A549 (cell line): ENCODE measurements around the gene ASIC1.

Experiments used
- CHD2 ChIP-seq: fragments of 150-350 bp; IDR thresholded peaks from 2 replicates; pipeline ENCODE4 v1.6.1; 2014; ENCODE audit warnings: low read length; ENCODE audit not compliant: partially characterized antibody
- GATA3 ChIP-seq: IDR thresholded peaks from 2 replicates; pipeline ENCODE4 v1.6.1; 2012; ENCODE audit warnings: borderline replicate concordance
- JUN ChIP-seq, 2 experiments: fragments of >200 bp; sonication (Bioruptor Twin); formaldehyde crosslinking; IDR thresholded peaks; 2 replicates in 1 of 2; 3 replicates in 1 of 2; pipeline ENCODE4 v1.6.1; 2016 to 2017
- JUNB ChIP-seq: fragments of >200 bp; sonication (Bioruptor Twin); formaldehyde crosslinking; IDR thresholded peaks from 2 replicates; pipeline ENCODE4 v1.6.1; 2016
- POLR2A ChIP-seq: IDR thresholded peaks from 2 replicates; pipeline ENCODE4 v1.6.1; 2012; ENCODE audit warnings: mild to moderate bottlenecking, low read length
- RAD21 ChIP-seq, 2 experiments: fragments of >200 bp in 1 of 2; sonication (Bioruptor Twin) in 1 of 2; formaldehyde crosslinking in 1 of 2; IDR thresholded peaks in 1 of 2; conservative IDR thresholded peaks in 1 of 2; 2 replicates in 1 of 2; 3 replicates in 1 of 2; pipeline ENCODE4 v1.6.1; 2012 to 2018; ENCODE audit warnings: inconsistent platforms in 1 of 2
- RFX5 ChIP-seq: fragments of 450-650 bp; IDR thresholded peaks from 2 replicates; pipeline ENCODE4 v1.7.1; 2014; ENCODE audit warnings: antibody characterized with exemption, mild to moderate bottlenecking, moderate library complexity
- SREBF2 ChIP-seq: fragments of 450-650 bp; IDR thresholded peaks from 2 replicates; pipeline ENCODE4 v1.6.1; 2014; ENCODE audit warnings: mild to moderate bottlenecking, moderate library complexity
- TF ChIP-seq, protein P1 (sequence below): fragments of >200 bp; sonication (Bioruptor Twin); formaldehyde crosslinking; IDR thresholded peaks from 3 replicates; pipeline ENCODE4 v1.5.1; 2016
- TF ChIP-seq, protein P2 (sequence below): IDR thresholded peaks from 2 replicates; pipeline ENCODE4 v1.6.1; 2012
- TF ChIP-seq, protein P3 (sequence below): fragments of 450-650 bp; IDR thresholded peaks from 2 replicates; pipeline ENCODE4 v1.6.1; 2014; ENCODE audit warnings: antibody characterized with exemption
- TF ChIP-seq, protein P4 (sequence below): fragments of 200-600 bp; sonication (generic); IDR thresholded peaks from 2 replicates; pipeline ENCODE4 v1.6.1; 2016; ENCODE audit warnings: antibody characterized with exemption, mild to moderate bottlenecking, moderate library complexity
- TF ChIP-seq, protein P5 (sequence below): fragments of 250-450 bp; sonication (Bioruptor Pico); IDR thresholded peaks from 2 replicates; pipeline ENCODE4 v1.5.0; 2021; ENCODE audit warnings: mild to moderate bottlenecking, moderate library complexity, borderline replicate concordance
- TF ChIP-seq, protein P6 (sequence below): fragments of >200 bp; sonication (Bioruptor Twin); formaldehyde crosslinking; IDR thresholded peaks from 3 replicates; pipeline ENCODE4 v1.6.1; 2016

DNA sequence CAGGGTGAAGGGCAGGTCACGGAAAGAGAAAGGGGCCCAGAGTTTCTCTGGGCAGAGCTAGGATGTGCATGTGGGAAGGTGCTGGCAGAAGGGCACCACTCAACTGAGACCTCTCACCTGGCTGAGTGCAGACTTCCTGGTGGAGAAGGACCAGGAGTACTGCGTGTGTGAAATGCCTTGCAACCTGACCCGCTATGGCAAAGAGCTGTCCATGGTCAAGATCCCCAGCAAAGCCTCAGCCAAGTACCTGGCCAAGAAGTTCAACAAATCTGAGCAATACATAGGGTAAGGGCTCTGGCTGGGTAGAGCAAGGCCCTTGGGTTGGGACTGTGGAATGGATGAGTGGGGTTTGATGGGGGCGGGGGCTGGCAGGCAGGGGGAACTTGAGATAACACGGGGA is 22.4 kb downstream of the ASIC1 start:
- TF ChIP-seq SREBF2, result no peak
- no peak for TF ChIP-seq JUN (IDR thresholded peaks at IDR 0.05)
- TF ChIP-seq, protein P1, sequence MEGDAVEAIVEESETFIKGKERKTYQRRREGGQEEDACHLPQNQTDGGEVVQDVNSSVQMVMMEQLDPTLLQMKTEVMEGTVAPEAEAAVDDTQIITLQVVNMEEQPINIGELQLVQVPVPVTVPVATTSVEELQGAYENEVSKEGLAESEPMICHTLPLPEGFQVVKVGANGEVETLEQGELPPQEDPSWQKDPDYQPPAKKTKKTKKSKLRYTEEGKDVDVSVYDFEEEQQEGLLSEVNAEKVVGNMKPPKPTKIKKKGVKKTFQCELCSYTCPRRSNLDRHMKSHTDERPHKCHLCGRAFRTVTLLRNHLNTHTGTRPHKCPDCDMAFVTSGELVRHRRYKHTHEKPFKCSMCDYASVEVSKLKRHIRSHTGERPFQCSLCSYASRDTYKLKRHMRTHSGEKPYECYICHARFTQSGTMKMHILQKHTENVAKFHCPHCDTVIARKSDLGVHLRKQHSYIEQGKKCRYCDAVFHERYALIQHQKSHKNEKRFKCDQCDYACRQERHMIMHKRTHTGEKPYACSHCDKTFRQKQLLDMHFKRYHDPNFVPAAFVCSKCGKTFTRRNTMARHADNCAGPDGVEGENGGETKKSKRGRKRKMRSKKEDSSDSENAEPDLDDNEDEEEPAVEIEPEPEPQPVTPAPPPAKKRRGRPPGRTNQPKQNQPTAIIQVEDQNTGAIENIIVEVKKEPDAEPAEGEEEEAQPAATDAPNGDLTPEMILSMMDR, result no peak
- TF ChIP-seq POLR2A, result no peak
- TF ChIP-seq, protein P2, sequence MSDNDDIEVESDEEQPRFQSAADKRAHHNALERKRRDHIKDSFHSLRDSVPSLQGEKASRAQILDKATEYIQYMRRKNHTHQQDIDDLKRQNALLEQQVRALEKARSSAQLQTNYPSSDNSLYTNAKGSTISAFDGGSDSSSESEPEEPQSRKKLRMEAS, result no peak
- TF ChIP-seq, protein P3, sequence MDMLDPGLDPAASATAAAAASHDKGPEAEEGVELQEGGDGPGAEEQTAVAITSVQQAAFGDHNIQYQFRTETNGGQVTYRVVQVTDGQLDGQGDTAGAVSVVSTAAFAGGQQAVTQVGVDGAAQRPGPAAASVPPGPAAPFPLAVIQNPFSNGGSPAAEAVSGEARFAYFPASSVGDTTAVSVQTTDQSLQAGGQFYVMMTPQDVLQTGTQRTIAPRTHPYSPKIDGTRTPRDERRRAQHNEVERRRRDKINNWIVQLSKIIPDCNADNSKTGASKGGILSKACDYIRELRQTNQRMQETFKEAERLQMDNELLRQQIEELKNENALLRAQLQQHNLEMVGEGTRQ, result no peak
- no peak for TF ChIP-seq GATA3
- TF ChIP-seq, protein P4, sequence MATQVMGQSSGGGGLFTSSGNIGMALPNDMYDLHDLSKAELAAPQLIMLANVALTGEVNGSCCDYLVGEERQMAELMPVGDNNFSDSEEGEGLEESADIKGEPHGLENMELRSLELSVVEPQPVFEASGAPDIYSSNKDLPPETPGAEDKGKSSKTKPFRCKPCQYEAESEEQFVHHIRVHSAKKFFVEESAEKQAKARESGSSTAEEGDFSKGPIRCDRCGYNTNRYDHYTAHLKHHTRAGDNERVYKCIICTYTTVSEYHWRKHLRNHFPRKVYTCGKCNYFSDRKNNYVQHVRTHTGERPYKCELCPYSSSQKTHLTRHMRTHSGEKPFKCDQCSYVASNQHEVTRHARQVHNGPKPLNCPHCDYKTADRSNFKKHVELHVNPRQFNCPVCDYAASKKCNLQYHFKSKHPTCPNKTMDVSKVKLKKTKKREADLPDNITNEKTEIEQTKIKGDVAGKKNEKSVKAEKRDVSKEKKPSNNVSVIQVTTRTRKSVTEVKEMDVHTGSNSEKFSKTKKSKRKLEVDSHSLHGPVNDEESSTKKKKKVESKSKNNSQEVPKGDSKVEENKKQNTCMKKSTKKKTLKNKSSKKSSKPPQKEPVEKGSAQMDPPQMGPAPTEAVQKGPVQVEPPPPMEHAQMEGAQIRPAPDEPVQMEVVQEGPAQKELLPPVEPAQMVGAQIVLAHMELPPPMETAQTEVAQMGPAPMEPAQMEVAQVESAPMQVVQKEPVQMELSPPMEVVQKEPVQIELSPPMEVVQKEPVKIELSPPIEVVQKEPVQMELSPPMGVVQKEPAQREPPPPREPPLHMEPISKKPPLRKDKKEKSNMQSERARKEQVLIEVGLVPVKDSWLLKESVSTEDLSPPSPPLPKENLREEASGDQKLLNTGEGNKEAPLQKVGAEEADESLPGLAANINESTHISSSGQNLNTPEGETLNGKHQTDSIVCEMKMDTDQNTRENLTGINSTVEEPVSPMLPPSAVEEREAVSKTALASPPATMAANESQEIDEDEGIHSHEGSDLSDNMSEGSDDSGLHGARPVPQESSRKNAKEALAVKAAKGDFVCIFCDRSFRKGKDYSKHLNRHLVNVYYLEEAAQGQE, result peak; percentile 36; the same call in 1 of the 2 replicates
- TF ChIP-seq, protein P5, sequence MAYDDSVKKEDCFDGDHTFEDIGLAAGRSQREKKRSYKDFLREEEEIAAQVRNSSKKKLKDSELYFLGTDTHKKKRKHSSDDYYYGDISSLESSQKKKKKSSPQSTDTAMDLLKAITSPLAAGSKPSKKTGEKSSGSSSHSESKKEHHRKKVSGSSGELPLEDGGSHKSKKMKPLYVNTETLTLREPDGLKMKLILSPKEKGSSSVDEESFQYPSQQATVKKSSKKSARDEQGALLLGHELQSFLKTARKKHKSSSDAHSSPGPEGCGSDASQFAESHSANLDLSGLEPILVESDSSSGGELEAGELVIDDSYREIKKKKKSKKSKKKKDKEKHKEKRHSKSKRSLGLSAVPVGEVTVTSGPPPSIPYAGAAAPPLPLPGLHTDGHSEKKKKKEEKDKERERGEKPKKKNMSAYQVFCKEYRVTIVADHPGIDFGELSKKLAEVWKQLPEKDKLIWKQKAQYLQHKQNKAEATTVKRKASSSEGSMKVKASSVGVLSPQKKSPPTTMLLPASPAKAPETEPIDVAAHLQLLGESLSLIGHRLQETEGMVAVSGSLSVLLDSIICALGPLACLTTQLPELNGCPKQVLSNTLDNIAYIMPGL (CRISPR knock-in tag), result no peak
- no peak for TF ChIP-seq RFX5
- TF ChIP-seq, protein P6, sequence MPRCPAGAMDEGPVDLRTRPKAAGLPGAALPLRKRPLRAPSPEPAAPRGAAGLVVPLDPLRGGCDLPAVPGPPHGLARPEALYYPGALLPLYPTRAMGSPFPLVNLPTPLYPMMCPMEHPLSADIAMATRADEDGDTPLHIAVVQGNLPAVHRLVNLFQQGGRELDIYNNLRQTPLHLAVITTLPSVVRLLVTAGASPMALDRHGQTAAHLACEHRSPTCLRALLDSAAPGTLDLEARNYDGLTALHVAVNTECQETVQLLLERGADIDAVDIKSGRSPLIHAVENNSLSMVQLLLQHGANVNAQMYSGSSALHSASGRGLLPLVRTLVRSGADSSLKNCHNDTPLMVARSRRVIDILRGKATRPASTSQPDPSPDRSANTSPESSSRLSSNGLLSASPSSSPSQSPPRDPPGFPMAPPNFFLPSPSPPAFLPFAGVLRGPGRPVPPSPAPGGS, result no peak
- TF ChIP-seq RAD21 (conservative IDR thresholded peaks at IDR 0.05 in 1 of 2, IDR thresholded peaks at IDR 0.05 in 1 of 2), result no peak
- no peak for TF ChIP-seq JUNB
- TF ChIP-seq CHD2, result no peak
